CD14-positive monocyte (primary cell): ENCODE results near the gene TOB2. TPM values are rescaled to one million over a fixed set of nuclear protein-coding genes. Genes with fewer than 3 reads are reported as not detected.

Experiments used
- DNase-seq, 3 donors: peaks; one replicate each; pipeline ENCODE4 v3.0.0-alpha.2; 2011 to 2022
- H2AFZ ChIP-seq: 2 replicates; pipeline ENCODE4 v1.6.0; 2012; ENCODE audit warnings: mild to moderate bottlenecking, low read depth, low read length, inconsistent platforms; ENCODE audit not compliant: insufficient read depth, poor library complexity, severe bottlenecking
- H3K27ac ChIP-seq, 2 donors: 1 replicate in 1 of 2; 2 replicates in 1 of 2; pipeline ENCODE4 v1.5.1; 2012 to 2013; ENCODE audit warnings: low read length in 2 of 2, control low read depth in 1 of 2, inconsistent platforms in 1 of 2, low read depth in 1 of 2, mild to moderate bottlenecking in 1 of 2
- H3K27me3 ChIP-seq, 2 donors: one replicate each; pipeline versions ENCODE4 v1.6.0 to v1.6.1; 2011 to 2013; ENCODE audit warnings: low read length in 2 of 2; ENCODE audit not compliant: control insufficient read depth in 2 of 2, insufficient read depth in 2 of 2
- H3K36me3 ChIP-seq, 2 donors: replicated peaks in 1 of 2; 1 replicate in 1 of 2; 2 replicates in 1 of 2; pipeline versions ENCODE4 v1.5.1 to v1.6.1; 2012 to 2013; ENCODE audit warnings: low read length in 2 of 2, control low read depth in 1 of 2, inconsistent platforms in 1 of 2, mild to moderate bottlenecking in 1 of 2; ENCODE audit not compliant: insufficient read depth in 2 of 2, control insufficient read depth in 1 of 2
- H3K4me1 ChIP-seq, 2 donors: 1 replicate in 1 of 2; 2 replicates in 1 of 2; pipeline versions ENCODE4 v1.5.1 to v1.6.1; 2012 to 2013; ENCODE audit warnings: low read length in 2 of 2, control low read depth in 1 of 2, inconsistent platforms in 1 of 2, mild to moderate bottlenecking in 1 of 2, moderate library complexity in 1 of 2; ENCODE audit not compliant: insufficient read depth in 2 of 2, control insufficient read depth in 1 of 2
- H3K4me2 ChIP-seq: replicated peaks from 2 replicates; pipeline ENCODE3; 2012; ENCODE audit warnings: low read length, moderate library complexity, mild to moderate bottlenecking; ENCODE audit not compliant: poor library complexity, severe bottlenecking; ENCODE audit errors: extremely low read depth
- H3K4me3 ChIP-seq, 3 experiments: fragments of 200-600 bp in 1 of 3; sonication (generic) in 1 of 3; replicated peaks in 1 of 3; 1 replicate in 2 of 3; 2 replicates in 1 of 3; pipeline ENCODE4 v1.5.1; 2011 to 2013; ENCODE audit warnings: low read length in 3 of 3, mild to moderate bottlenecking in 3 of 3, control low read depth in 2 of 3, low read depth in 2 of 3, inconsistent platforms in 1 of 3, moderate library complexity in 1 of 3
- H3K79me2 ChIP-seq: 2 replicates; pipeline ENCODE4 v1.6.0; 2012; ENCODE audit warnings: mild to moderate bottlenecking, control low read depth, inconsistent platforms, low read length, moderate library complexity; ENCODE audit not compliant: insufficient read depth
- H3K9ac ChIP-seq: 2 replicates; pipeline ENCODE4 v1.6.0; 2017; ENCODE audit warnings: low read length, mild to moderate bottlenecking; ENCODE audit not compliant: insufficient read depth, poor library complexity, severe bottlenecking
- H3K9me3 ChIP-seq, 2 donors: replicated peaks in 1 of 2; 1 replicate in 1 of 2; 2 replicates in 1 of 2; pipeline versions ENCODE4 v1.5.1 to v1.6.1; 2012 to 2013; ENCODE audit warnings: low read length in 2 of 2, control low read depth in 1 of 2; ENCODE audit not compliant: control insufficient read depth in 1 of 2, insufficient read depth in 1 of 2
- H4K20me1 ChIP-seq: 2 replicates; pipeline ENCODE4 v1.6.0; 2012; ENCODE audit warnings: mild to moderate bottlenecking, low read length, control low read depth, moderate library complexity; ENCODE audit not compliant: insufficient read depth
- H3K27ac Mint-ChIP-seq, 7 donors: one replicate each; pipeline ENCODE4 v1.8.0; 2020; ENCODE audit warnings: mild to moderate bottlenecking in 7 of 7, mixed read lengths in 7 of 7, moderate library complexity in 6 of 7, inconsistent platforms in 2 of 7
- H3K27me3 Mint-ChIP-seq, 3 donors: one replicate each; pipeline ENCODE4 v1.8.0; 2021 to 2022; ENCODE audit warnings: low read depth in 3 of 3, mild to moderate bottlenecking in 3 of 3, mixed read lengths in 3 of 3, moderate library complexity in 3 of 3, inconsistent platforms in 1 of 3
- H3K36me3 Mint-ChIP-seq, 2 donors: one replicate each; pipeline ENCODE4 v1.8.0; 2020; ENCODE audit warnings: mixed read lengths in 2 of 2, inconsistent platforms in 1 of 2, mild to moderate bottlenecking in 1 of 2
- H3K4me1 Mint-ChIP-seq: one replicate; pipeline ENCODE4 v1.8.0; 2020; ENCODE audit warnings: mild to moderate bottlenecking, mixed read lengths
- H3K4me3 Mint-ChIP-seq, 2 donors: one replicate each; pipeline ENCODE4 v1.8.0; 2020; ENCODE audit warnings: mild to moderate bottlenecking in 2 of 2, mixed read lengths in 2 of 2, moderate library complexity in 1 of 2
- H3K9me3 Mint-ChIP-seq, 7 donors: one replicate each; pipeline ENCODE4 v1.8.0; 2020 to 2022; ENCODE audit warnings: mixed read lengths in 7 of 7, mild to moderate bottlenecking in 6 of 7, moderate library complexity in 6 of 7, inconsistent platforms in 2 of 7
- WGBS: methylation state at CpG from one replicate; pipeline ENCODE4 v1.1.5; 2013; ENCODE audit warnings: missing lambda C conversion rate; ENCODE audit not compliant: insufficient coverage; 5-methylcytosine and 5-hydroxymethylcytosine counted together
- intact Hi-C, 2 donors: fragments of 100-400 bp; cut with micrococcal nuclease; formaldehyde crosslinking; loops; one replicate each; pipeline versions ENCODE4 v1.15.0 to v1.15.1; 2023
- polyA plus RNA-seq, 3 donors: library from polyadenylated mRNA; depleted of rRNA in 1 of 3; unstranded in 2 of 3; stranded (reverse) in 1 of 3; fragments of 300-500 nt in 2 of 3; fragments of >200 nt in 1 of 3; fragmentation: Illumina TruSeq in 2 of 3; gene quantifications; 1 replicate in 2 of 3; 2 replicates in 1 of 3; pipeline ENCODE4 v1.2.3, GENCODE V29; 2012 to 2021
- TF ChIP-seq, protein P1 (sequence below): fragments of 200-600 bp; IDR thresholded peaks from one replicate; pipeline ENCODE4 v1.8.0; 2022; ENCODE audit warnings: antibody characterized with exemption, mild to moderate bottlenecking

Gene TOB2
- polyA plus RNA-seq, 3 donors, result 7.0 to 40.4 (median 11.5) TPM

DNA sequence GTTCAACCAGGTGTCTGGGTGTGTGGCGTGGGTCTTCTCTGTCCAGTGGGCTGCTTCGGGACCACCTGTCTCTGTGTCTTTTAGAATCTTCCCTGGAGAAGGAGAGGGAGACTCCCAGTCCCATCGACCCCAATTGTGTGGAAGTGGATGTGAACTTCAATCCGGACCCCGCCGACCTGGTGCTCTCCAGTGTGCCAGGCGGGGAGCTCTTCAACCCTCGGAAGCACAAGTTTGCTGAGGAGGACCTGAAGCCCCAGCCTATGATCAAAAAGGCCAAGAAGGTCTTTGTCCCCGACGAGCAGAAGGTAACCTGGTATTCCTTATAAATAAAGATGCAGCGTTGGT, 52.6 kb downstream of the TOB2 start:
- Histone ChIP-seq H3K27ac (no peak overlapping the region), H4K20me1 (no peaks in the 10 kb centered on the region), H3K4me2 (no peak overlapping the region), H3K36me3 (peaks cover 0 to 19% of the 10 kb centered on the region in 2 donors), H3K4me3 (no peak overlapping the region), H3K9me3 (no peaks in the 10 kb centered on the region), H2AFZ (no peak overlapping the region), H3K79me2 (no peaks in the 10 kb centered on the region), H3K4me1 (no peaks in the 10 kb centered on the region), H3K27me3 (no peaks in the 10 kb centered on the region), H3K9ac (no peak overlapping the region)
- intact Hi-C loops, result no loop called here
- Mint-ChIP-seq H3K4me1 (no peaks in the 10 kb centered on the region), H3K27me3 (no peaks in the 10 kb centered on the region), H3K27ac (peak overlapping the region in 1 of 7 donors; percentile 2), H3K4me3 (no peak overlapping the region), H3K9me3 (no peaks in the 10 kb centered on the region), H3K36me3 (peaks cover 25% of the 10 kb centered on the region in 2 donors)
- WGBS, result 100% methylated on average over 3 of the region's 11 CpGs
- no peak for DNase-seq
- TF ChIP-seq, protein P1, sequence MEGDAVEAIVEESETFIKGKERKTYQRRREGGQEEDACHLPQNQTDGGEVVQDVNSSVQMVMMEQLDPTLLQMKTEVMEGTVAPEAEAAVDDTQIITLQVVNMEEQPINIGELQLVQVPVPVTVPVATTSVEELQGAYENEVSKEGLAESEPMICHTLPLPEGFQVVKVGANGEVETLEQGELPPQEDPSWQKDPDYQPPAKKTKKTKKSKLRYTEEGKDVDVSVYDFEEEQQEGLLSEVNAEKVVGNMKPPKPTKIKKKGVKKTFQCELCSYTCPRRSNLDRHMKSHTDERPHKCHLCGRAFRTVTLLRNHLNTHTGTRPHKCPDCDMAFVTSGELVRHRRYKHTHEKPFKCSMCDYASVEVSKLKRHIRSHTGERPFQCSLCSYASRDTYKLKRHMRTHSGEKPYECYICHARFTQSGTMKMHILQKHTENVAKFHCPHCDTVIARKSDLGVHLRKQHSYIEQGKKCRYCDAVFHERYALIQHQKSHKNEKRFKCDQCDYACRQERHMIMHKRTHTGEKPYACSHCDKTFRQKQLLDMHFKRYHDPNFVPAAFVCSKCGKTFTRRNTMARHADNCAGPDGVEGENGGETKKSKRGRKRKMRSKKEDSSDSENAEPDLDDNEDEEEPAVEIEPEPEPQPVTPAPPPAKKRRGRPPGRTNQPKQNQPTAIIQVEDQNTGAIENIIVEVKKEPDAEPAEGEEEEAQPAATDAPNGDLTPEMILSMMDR, result no peak

GRCh38 chr22:41387341-41387740, 59.3 kb downstream of the TOB2 start:
- Histone ChIP-seq H3K9ac (peak overlapping the region; percentile 1), H3K9me3 (no peaks in the 10 kb centered on the region), H3K27ac (no peak overlapping the region), H3K4me1 (peaks cover 5 to 6% of the 10 kb centered on the region in 2 donors), H3K79me2 (no peaks in the 10 kb centered on the region), H4K20me1 (no peaks in the 10 kb centered on the region), H2AFZ (no peak overlapping the region), H3K4me2 (no peak overlapping the region), H3K4me3 (no peak overlapping the region), H3K36me3 (no peaks in the 10 kb centered on the region), H3K27me3 (no peaks in the 10 kb centered on the region)
- peaks cover 0 to 3% (median 0%) of the 10 kb centered on the region in 3 donors for H3K27me3 Mint-ChIP-seq
- no peak for DNase-seq
- peaks cover 8% of the 10 kb centered on the region for H3K4me1 Mint-ChIP-seq
- H3K4me3 Mint-ChIP-seq, result no peak overlapping the region
- no peaks in the 10 kb centered on the region for H3K9me3 Mint-ChIP-seq
- TF ChIP-seq, protein P1, result no peak
- no peak overlapping the region for H3K27ac Mint-ChIP-seq
- WGBS, result 38% methylated on average over 1 of the region's 7 CpGs
- peaks cover 9 to 18% of the 10 kb centered on the region in 2 donors for H3K36me3 Mint-ChIP-seq
- intact Hi-C loops, result loop anchor here (10.0 kb wide), 1 partner anchor 57 kb away; the partner anchor contains the start of gene TOB2 (in 2 of the 2)
